ENCODE measurements around the gene NAT9.

Gene NAT9

DNA sequence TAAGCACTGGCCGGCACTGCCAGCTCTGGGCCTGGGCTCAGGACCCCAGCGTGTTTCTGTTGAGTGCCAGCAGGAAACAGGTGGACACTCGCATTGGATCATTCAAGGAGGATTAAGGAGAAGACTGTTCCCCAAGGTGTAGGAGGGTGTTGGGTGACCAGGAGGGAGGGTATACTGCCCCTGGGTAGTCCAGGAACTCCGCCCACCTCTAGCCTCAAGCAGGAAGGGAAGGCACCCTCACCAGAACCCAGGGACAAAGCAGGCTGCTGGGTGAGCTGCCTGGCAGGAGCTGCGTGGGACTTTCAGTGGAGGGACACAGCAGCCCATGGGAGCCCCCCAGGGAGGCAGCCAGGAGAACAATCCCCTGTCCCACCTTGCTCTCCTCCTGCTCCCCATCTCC is 46.8 kb downstream of the NAT9 start:
- DNase-seq (ENCODE audit: low read depth in 2 of 2): no peak

DNA sequence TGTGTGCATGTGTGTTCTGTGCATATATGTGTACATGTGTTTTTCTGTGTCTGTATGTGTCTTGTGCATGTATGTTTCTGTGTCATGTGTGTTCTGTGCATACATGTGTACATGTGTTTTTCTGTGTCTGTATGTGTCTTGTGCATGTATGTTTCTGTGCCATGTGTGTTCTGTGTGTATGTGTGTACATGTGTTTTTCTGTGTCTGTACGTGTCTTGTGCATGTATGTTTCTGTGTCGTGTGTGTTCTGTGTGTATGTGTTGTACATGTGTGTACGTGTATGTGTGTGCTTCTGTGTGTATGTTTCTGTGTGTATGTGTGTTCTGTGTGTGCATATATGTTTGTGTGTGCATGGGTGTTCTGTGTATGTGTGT is 47.5 kb downstream of the NAT9 start:
- DNase-seq (ENCODE audit: low read depth in 2 of 2): no peak

DNA sequence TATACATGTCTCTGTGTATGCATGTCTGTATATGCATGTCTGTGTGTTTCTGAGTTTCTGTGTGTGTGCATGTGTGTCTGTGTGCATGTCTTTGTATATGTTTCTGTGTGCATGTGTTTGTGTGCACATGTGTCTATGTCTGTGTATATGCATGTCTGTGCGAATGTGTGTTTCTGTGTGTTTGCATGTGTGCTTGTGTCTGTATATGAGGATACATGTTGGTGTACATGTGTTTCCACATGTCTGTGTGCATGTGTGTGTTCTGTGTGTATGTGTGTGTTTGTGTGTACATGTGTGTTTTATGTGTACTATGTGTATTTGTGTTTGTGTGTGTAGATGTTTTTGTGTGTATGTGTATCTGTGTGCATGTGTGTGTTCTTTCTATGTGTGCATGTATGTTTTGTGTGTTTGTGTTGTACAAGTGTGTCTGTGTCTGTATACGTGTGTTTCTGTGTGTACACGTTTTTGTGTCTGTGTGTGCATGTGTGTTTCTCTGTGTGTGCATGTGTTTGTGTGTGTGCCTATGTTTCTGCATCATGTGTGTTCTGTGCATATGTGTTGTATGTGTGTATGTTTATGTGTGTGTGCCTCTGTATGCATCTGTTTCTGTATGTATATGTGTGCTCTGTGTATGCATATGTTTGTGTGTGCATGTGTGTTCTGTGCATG is 48.0 kb downstream of the NAT9 start:
- DNase-seq (ENCODE audit: low read depth in 2 of 2): no peak

DNA sequence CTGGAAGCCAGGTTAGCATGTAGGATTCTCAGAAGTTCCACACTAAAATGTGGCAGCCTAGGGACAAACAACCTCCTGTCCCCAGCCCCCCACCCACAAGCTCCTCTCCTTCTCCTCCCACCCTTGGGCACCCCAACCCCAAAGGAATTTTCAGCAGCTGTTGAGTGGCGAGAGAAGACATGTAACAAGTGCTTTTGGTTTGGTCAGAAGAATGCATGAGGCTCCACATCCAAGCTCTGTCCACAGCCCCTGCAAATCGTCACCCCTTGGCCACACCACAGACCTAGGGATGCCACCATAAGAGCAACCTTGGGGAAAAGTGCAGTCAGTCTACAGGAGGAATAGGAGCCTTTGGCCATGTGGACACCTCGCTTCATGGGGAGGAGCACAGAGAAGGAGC is 51.0 kb downstream of the NAT9 start:
- DNase-seq (ENCODE audit: low read depth in 2 of 2): no peak

DNA sequence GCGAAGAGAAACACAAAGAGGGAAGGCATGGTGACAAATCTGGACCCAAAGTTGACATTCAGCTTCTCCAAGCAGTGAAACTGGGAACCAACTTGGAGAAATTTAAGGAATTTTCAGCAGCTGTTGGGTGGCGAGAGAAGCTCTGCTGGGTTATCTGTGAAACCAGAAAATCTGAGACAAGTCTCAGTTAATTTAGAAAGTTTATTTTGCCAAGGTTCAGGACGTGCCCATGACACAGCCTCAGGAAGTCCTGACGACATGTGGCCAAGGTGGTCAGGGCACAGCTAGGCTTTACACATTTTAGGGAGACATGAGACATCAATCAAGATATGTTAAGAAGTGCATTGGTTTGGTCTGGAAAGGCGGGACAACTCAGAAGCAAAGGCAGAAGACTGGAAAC is 52.3 kb downstream of the NAT9 start:
- no peak for DNase-seq (ENCODE audit: low read depth in 2 of 2)

DNA sequence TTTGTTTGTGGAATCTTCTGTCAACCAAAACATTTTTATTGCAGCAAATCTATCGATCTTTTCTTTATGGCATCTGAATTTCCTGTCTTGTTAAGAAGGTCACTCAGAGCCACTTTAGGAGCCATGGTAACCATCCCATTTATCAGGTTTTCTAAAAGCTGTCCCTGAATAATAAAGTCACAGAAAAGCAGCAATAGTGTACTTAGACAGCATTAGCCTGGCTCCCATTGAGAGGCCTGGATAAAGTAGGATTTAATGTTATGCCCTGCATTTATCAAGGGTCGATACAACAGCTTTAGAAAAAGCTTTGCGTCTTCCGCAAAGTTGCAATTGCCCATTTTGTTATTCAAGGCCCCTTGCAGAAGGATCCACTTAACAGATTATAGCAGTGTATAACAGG is 53.4 kb downstream of the NAT9 start:
- no peak for DNase-seq (ENCODE audit: low read depth in 2 of 2)

Measured in stimulated activated CD8-positive, alpha-beta memory T cell treated with anti-CD3 and anti-CD28 coated beads, Interleukin-2, amount 100 ng/mL, for 1 hour (primary cell).